Keratinocyte (primary cell): ENCODE results near the gene NRP2.

ENCODE experiments used
- CTCF ChIP-seq, 3 experiments: IDR thresholded peaks in 1 of 3; conservative IDR thresholded peaks in 1 of 3; optimal IDR thresholded peaks in 1 of 3; 2 replicates in 2 of 3; 3 replicates in 1 of 3; pipeline versions ENCODE3 to v1.5.1; 2011; ENCODE audit warnings: low read length in 3 of 3, mild to moderate bottlenecking in 3 of 3, moderate library complexity in 2 of 3, control low read depth in 1 of 3, inconsistent platforms in 1 of 3; ENCODE audit not compliant: insufficient read depth in 2 of 3; ENCODE audit errors: extremely low read depth in 1 of 3
- EZH2 ChIP-seq: IDR thresholded peaks from one replicate; pipeline ENCODE4 v1.6.1; 2012; ENCODE audit warnings: inconsistent platforms, mild to moderate bottlenecking, low read length, moderate library complexity

DNA sequence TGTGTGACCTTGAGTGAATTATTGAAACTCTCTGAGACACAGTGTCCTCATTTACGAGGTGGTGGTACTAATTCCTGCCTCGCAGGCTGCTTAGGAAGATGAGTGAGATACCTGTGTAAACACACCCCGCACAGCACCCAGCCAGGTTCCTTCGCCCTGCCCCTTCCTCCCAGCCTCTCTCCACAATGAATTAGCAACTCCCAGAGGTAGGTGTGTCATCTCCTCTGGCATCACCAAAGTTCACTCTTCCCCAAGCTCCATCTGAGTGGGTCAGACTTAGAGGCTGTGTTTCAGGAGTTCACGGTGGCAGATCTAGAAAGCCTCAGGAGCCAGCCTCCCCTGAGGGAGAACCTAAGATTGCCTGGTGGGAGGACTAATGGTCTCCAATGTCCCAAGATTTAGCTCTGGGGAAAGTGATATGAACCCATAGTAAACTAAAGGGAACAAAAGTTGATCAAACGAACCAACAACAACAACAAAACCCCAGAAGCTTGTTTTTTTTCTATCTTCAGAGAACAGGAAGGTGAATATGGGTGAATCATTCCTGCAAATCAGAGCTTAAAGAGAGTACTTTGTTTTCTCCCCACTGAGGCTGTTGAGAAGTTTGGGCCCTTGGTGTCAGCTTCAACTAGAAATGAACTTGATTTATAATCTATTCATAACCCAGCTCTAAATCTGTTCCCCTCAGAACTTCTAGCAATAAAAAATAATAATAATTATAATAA, 44.4 kb upstream of the NRP2 start:
- TF ChIP-seq CTCF (optimal IDR thresholded peaks at IDR 0.05 in 1 of 3, IDR thresholded peaks at IDR 0.05 in 1 of 3, conservative IDR thresholded peaks at IDR 0.05 in 1 of 3; ENCODE audit: extremely low read depth in 1 of 3, insufficient read depth in 2 of 3, low read length in 3 of 3) (no peak), EZH2 (no peak)
